ENCODE measurements around the gene ARMC6.

ARMC6 gene

GRCh38 chr19:19064098-19064722 lies 30.8 kb downstream of the ARMC6 start:
- Histone ChIP-seq H3K9me3 (ENCODE audit: control insufficient read depth, insufficient read depth, low read depth, low read length) (no peaks in the 10 kb centered on the region), H3K36me3 (ENCODE audit: control insufficient read depth in 2 of 2, insufficient read depth in 1 of 2, low read length in 2 of 2) (peaks cover 0 to 6% of the 10 kb centered on the region in 2 experiments; a peak in 1 of 3 replicates), H3K27ac (ENCODE audit: extremely low read depth, low read depth, low read length) (peak overlapping the region; percentile 6; the same call in 1 of the 2 replicates), H3K4me3 (ENCODE audit: low read depth, low read length) (peak overlapping the region; percentile 67), H3K4me1 (ENCODE audit: control insufficient read depth, insufficient read depth, low read length) (peaks cover 11% of the 10 kb centered on the region)
- POLR2A ChIA-PET, result interaction anchor here (1.0 to 1.6 kb wide), 2 partner anchors 26 to 72 kb away, joined by 3 read pairs; no protein-coding TSS in a partner anchor
- CTCF ChIA-PET, result interaction anchor here (0.6 to 2.5 kb wide), 5 partner anchors 11 to 120 kb away, joined by 3 to 10 read pairs (median 4); no protein-coding TSS in a partner anchor
- TF ChIP-seq ZNF114 (tag by site-specific recombination; IDR thresholded peaks at IDR 0.05) (no peak), ZNF292 (tag by site-specific recombination; IDR thresholded peaks at IDR 0.05; ENCODE audit: borderline replicate concordance, low read depth) (no peak), ZBTB10 (tag by site-specific recombination; IDR thresholded peaks at IDR 0.05) (0 out of 2 replicates have a peak, but pooled peaks have one; percentile 42), PRDM1 (tag by site-specific recombination; IDR thresholded peaks at IDR 0.05) (no peak), HIC1 (tag by site-specific recombination; IDR thresholded peaks at IDR 0.05) (peak; percentile 35; the same call in 1 of the 2 replicates), ZBTB11 (tag by site-specific recombination; conservative IDR thresholded peaks at IDR 0.05; ENCODE audit: low read depth) (no peak), ZNF19 (tag by site-specific recombination; IDR thresholded peaks at IDR 0.05; ENCODE audit: low read depth) (no peak), ZNF48 (tag by site-specific recombination; IDR thresholded peaks at IDR 0.05) (no peak), YY1 (tag by site-specific recombination; IDR thresholded peaks at IDR 0.05) (0 out of 2 replicates have a peak, but pooled peaks have one; percentile 30), ZNF623 (tag by site-specific recombination; IDR thresholded peaks at IDR 0.05) (no peak), EGR2 (tag by site-specific recombination; IDR thresholded peaks at IDR 0.05; ENCODE audit: low read depth) (peak; percentile 24; the same call in 1 of the 2 replicates), ZNF335 (tag by site-specific recombination; conservative IDR thresholded peaks at IDR 0.05) (0 out of 2 replicates have a peak, but pooled peaks have one; percentile 1), BCL11A (tag by site-specific recombination; IDR thresholded peaks at IDR 0.05; ENCODE audit: low read depth) (no peak), ZNF571 (tag by site-specific recombination; IDR thresholded peaks at IDR 0.05) (no peak), ZNF184 (tag by site-specific recombination; IDR thresholded peaks at IDR 0.05) (no peak), ZNF350 (tag by site-specific recombination; IDR thresholded peaks at IDR 0.05) (no peak), ZNF221 (tag by site-specific recombination; IDR thresholded peaks at IDR 0.05; ENCODE audit: borderline replicate concordance) (no peak), ZBTB8A (tag by site-specific recombination; IDR thresholded peaks at IDR 0.05) (no peak), CTCF (tag by site-specific recombination; IDR thresholded peaks at IDR 0.05) (peak; percentile 56), ZIC2 (tag by site-specific recombination; IDR thresholded peaks at IDR 0.05) (no peak), ZNF626 (tag by site-specific recombination; IDR thresholded peaks at IDR 0.05) (no peak), ZXDB (tag by site-specific recombination; IDR thresholded peaks at IDR 0.05) (no peak), KLF9 (tag by site-specific recombination; IDR thresholded peaks at IDR 0.05; ENCODE audit: low read depth) (no peak), ZNF514 (tag by site-specific recombination; IDR thresholded peaks at IDR 0.05) (no peak), MZF1 (tag by site-specific recombination; IDR thresholded peaks at IDR 0.05; ENCODE audit: borderline replicate concordance) (no peak), ZBTB17 (tag by site-specific recombination; IDR thresholded peaks at IDR 0.05) (no peak), ZNF140 (tag by site-specific recombination; IDR thresholded peaks at IDR 0.05) (no peak), ZNF37A (tag by site-specific recombination; IDR thresholded peaks at IDR 0.05) (no peak), ZFHX2 (tag by site-specific recombination; conservative IDR thresholded peaks at IDR 0.05) (peak; percentile 37)

All from HEK293 (cell line).